ENCODE measurements around the gene RPS5. TPM values are rescaled to one million over a fixed set of nuclear protein-coding genes. Genes with fewer than 3 reads are reported as not detected.
"Not testable (repeated sequence)": the region's sequence is repeated elsewhere in the genome, so short reads cannot be mapped to it uniquely, and the experiment has no call there.

The RPS5 gene
- total RNA-seq, 1 donor from 2014 or later: 1,938 TPM

GRCh38 chr19:58374200-58374599 is 12.9 kb upstream of the RPS5 start:
- no peak overlapping the region for H2AFZ ChIP-seq (replicated peaks)
- H3K36me3 ChIP-seq: no peaks in the 10 kb centered on the region
- no peak overlapping the region for H3K27ac Mint-ChIP-seq
- H3K9me3 Mint-ChIP-seq: no peaks in the 10 kb centered on the region
- H3K27me3 Mint-ChIP-seq (ENCODE audit: insufficient read depth, low read depth): peaks cover 4% of the 10 kb centered on the region
- peaks cover 2% of the 10 kb centered on the region for H3K79me2 ChIP-seq (ENCODE audit: low read depth)
- no peak for DNase-seq (ENCODE audit: low spot score)
- peaks cover 3% of the 10 kb centered on the region for H3K4me1 Mint-ChIP-seq
- H3K4me3 Mint-ChIP-seq: no peak overlapping the region
- no peak overlapping the region for H3K27ac ChIP-seq
- peaks cover 5% of the 10 kb centered on the region for H3K36me3 Mint-ChIP-seq
- H3K4me1 ChIP-seq: no peaks in the 10 kb centered on the region
- H3K4me3 ChIP-seq: no peak overlapping the region
- H3K9ac ChIP-seq: no peak overlapping the region
- no peak for TF ChIP-seq CTCF (IDR thresholded peaks at IDR 0.05)
- TF ChIP-seq EZH2 (IDR thresholded peaks at IDR 0.05): no peak
- TF ChIP-seq EZH2phosphoT487 (IDR thresholded peaks at IDR 0.05): no peak
- no peaks in the 10 kb centered on the region for H3K9me3 ChIP-seq (ENCODE audit: low read depth)
- no peaks in the 10 kb centered on the region for H3K27me3 ChIP-seq
- H3F3A ChIP-seq (ENCODE audit: low read depth): peaks cover 3% of the 10 kb centered on the region
- no peaks in the 10 kb centered on the region for H4K20me1 ChIP-seq (ENCODE audit: low read depth)
- H3K4me2 ChIP-seq: no peak overlapping the region

GRCh38 chr19:58376724-58377123 is 10.3 kb upstream of the RPS5 start:
- not testable (repeated sequence) for H3K4me3 ChIP-seq; H3K4me2 ChIP-seq; H3K4me1 ChIP-seq; H3K36me3 ChIP-seq; H3K27me3 Mint-ChIP-seq (ENCODE audit: insufficient read depth, low read depth); H3K27ac Mint-ChIP-seq; DNase-seq (ENCODE audit: low spot score); H3K9me3 ChIP-seq (ENCODE audit: low read depth); H4K20me1 ChIP-seq (ENCODE audit: low read depth); H3K27me3 ChIP-seq; H3F3A ChIP-seq (ENCODE audit: low read depth); H2AFZ ChIP-seq (replicated peaks); H3K79me2 ChIP-seq (ENCODE audit: low read depth); H3K36me3 Mint-ChIP-seq; H3K9ac ChIP-seq; H3K9me3 Mint-ChIP-seq; H3K27ac ChIP-seq; H3K4me3 Mint-ChIP-seq
- peaks cover 14% of the 10 kb centered on the region for H3K4me1 Mint-ChIP-seq

GRCh38 chr19:58379246-58379645 is 7.8 kb upstream of the RPS5 start:
- Histone ChIP-seq H3K36me3 (no peaks in the 10 kb centered on the region), H4K20me1 (ENCODE audit: low read depth) (no peaks in the 10 kb centered on the region), H3K79me2 (ENCODE audit: low read depth) (peaks cover 7% of the 10 kb centered on the region), H2AFZ (replicated peaks) (no peak overlapping the region), H3K4me3 (no peak overlapping the region), H3K27me3 (no peaks in the 10 kb centered on the region), H3K27ac (no peak overlapping the region), H3K4me1 (peaks cover 5% of the 10 kb centered on the region), H3F3A (ENCODE audit: low read depth) (peaks cover 8% of the 10 kb centered on the region), H3K9me3 (ENCODE audit: low read depth) (no peaks in the 10 kb centered on the region), H3K9ac (no peak overlapping the region), H3K4me2 (peak overlapping the region; percentile 89)
- H3K4me1 Mint-ChIP-seq: peaks cover 18% of the 10 kb centered on the region
- H3K27ac Mint-ChIP-seq: peak overlapping the region; percentile 50
- no peaks in the 10 kb centered on the region for H3K9me3 Mint-ChIP-seq
- no peak for TF ChIP-seq EZH2phosphoT487 (IDR thresholded peaks at IDR 0.05)
- TF ChIP-seq EZH2 (IDR thresholded peaks at IDR 0.05): no peak
- no peak for TF ChIP-seq CTCF (IDR thresholded peaks at IDR 0.05)
- no peak for DNase-seq (ENCODE audit: low spot score)
- peaks cover 9% of the 10 kb centered on the region for H3K27me3 Mint-ChIP-seq (ENCODE audit: insufficient read depth, low read depth)
- peak overlapping the region; percentile 90 for H3K4me3 Mint-ChIP-seq
- H3K36me3 Mint-ChIP-seq: no peaks in the 10 kb centered on the region

GRCh38 chr19:58380037-58380661 is 6.9 kb upstream of the RPS5 start:
- Histone ChIP-seq H3K9me3 (ENCODE audit: low read depth) (no peaks in the 10 kb centered on the region), H3F3A (ENCODE audit: low read depth) (peaks cover 8% of the 10 kb centered on the region), H4K20me1 (ENCODE audit: low read depth) (no peaks in the 10 kb centered on the region), H3K9ac (peak overlapping the region; percentile 73), H3K4me2 (peak overlapping the region; percentile 89), H2AFZ (replicated peaks) (peak overlapping the region; percentile 75), H3K36me3 (no peaks in the 10 kb centered on the region), H3K79me2 (ENCODE audit: low read depth) (peaks cover 7% of the 10 kb centered on the region), H3K27ac (no peak overlapping the region), H3K4me3 (peak overlapping the region; percentile 84), H3K4me1 (peaks cover 5% of the 10 kb centered on the region), H3K27me3 (no peaks in the 10 kb centered on the region)
- H3K27ac Mint-ChIP-seq: peak overlapping the region; percentile 50
- H3K4me1 Mint-ChIP-seq: peaks cover 20% of the 10 kb centered on the region
- DNase-seq (ENCODE audit: low spot score): no peak
- H3K27me3 Mint-ChIP-seq (ENCODE audit: insufficient read depth, low read depth): peaks cover 11% of the 10 kb centered on the region
- TF ChIP-seq CTCF (IDR thresholded peaks at IDR 0.05): no peak
- no peak for TF ChIP-seq EZH2 (IDR thresholded peaks at IDR 0.05)
- no peak for TF ChIP-seq EZH2phosphoT487 (IDR thresholded peaks at IDR 0.05)
- H3K9me3 Mint-ChIP-seq: no peaks in the 10 kb centered on the region
- peak overlapping the region; percentile 90 for H3K4me3 Mint-ChIP-seq
- no peaks in the 10 kb centered on the region for H3K36me3 Mint-ChIP-seq
